GM12878 (cell line): Measurements from ENCODE around the gene MIA2. TPM values are rescaled to one million over a fixed set of nuclear protein-coding genes. Genes with fewer than 3 reads are reported as not detected.
A peak's percentile ranks its signal among the peaks of the same experiment; 100 is the strongest.

Experiments used
- ATAC-seq: fragments of 200-7000 bp; cut with Tn5 transposase; 3 replicates; pipeline ENCODE4 v1.9.1; 2020; ENCODE audit warnings: mild to moderate bottlenecking, moderate library complexity
- BruUV-seq: library from RNA; stranded (reverse); fragments of 400-500 nt; replicated peaks from 2 replicates; lab custom pipeline; 2021; lab: Mats Ljungman, UMichigan
- CTCF ChIA-PET: fragments of 300-600 bp; sonication (Branson Sonifier 250); formaldehyde crosslinking; extraction: SDS; loops from one replicate; lab custom pipeline; 2021; ENCODE audit warnings: inconsistent platforms; lab: Yijun Ruan, JAX
- POLR2A ChIA-PET: fragments of 350-600 bp; formaldehyde crosslinking; extraction: SDS; loops from one replicate; lab custom pipeline; 2021; ENCODE audit warnings: inconsistent platforms; lab: Charles Lee
- RAD21 ChIA-PET: fragments of 300-600 bp; sonication (Branson Sonifier 250); formaldehyde crosslinking; loops from one replicate; lab custom pipeline; 2023; ENCODE audit warnings: antibody characterized with exemption; ENCODE audit not compliant: unreplicated experiment; lab: Charles Lee
- SMC1A ChIA-PET: fragments of 300-600 bp; sonication (Branson Sonifier 250); formaldehyde crosslinking; loops from one replicate; lab custom pipeline; 2023; ENCODE audit not compliant: unreplicated experiment, uncharacterized antibody; lab: Charles Lee
- DNase-seq: peaks from one replicate; pipeline ENCODE4 v3.0.0-alpha.2; 2011; ENCODE audit warnings: low read depth, low spot score
- FAIRE-seq: peaks from 3 replicates; lab custom pipeline; 2011; peaks lifted over from hg19 to GRCh38; lab: Jason Lieb, UNC
- H2AFZ ChIP-seq: 2 replicates; pipeline ENCODE4 v1.6.0; 2011; ENCODE audit warnings: low read depth, low read length, control low read depth; ENCODE audit not compliant: control insufficient read depth
- H3K27ac ChIP-seq: 2 replicates; pipeline ENCODE4 v1.5.1; 2011; ENCODE audit warnings: control low read depth; ENCODE audit not compliant: control insufficient read depth, insufficient read depth
- H3K27me3 ChIP-seq, 2 experiments: replicated peaks in 1 of 2; 2 replicates each; pipeline versions ENCODE4 v1.6.0 to v1.6.1; 2011; ENCODE audit warnings: low read length in 1 of 2; ENCODE audit not compliant: control insufficient read depth in 2 of 2, insufficient read depth in 2 of 2
- H3K36me3 ChIP-seq, 2 experiments: 2 replicates each; pipeline ENCODE4 v1.5.1; 2011; ENCODE audit warnings: low read length in 1 of 2; ENCODE audit not compliant: control insufficient read depth in 2 of 2, insufficient read depth in 2 of 2
- H3K4me1 ChIP-seq: 2 replicates; pipeline ENCODE4 v1.6.1; 2011; ENCODE audit warnings: mild to moderate bottlenecking, low read length, moderate library complexity, mixed read lengths; ENCODE audit not compliant: control insufficient read depth, insufficient read depth
- H3K4me2 ChIP-seq: 2 replicates; pipeline ENCODE4 v1.6.0; 2011; ENCODE audit warnings: control low read depth; ENCODE audit not compliant: control insufficient read depth, insufficient read depth
- H3K4me3 ChIP-seq: fragments of 200-600 bp; sonication (generic); 2 replicates; pipeline ENCODE4 v1.5.1; 2016
- H3K79me2 ChIP-seq: 2 replicates; pipeline ENCODE4 v1.6.0; 2011; ENCODE audit warnings: low read length; ENCODE audit not compliant: control insufficient read depth, insufficient read depth
- H3K9ac ChIP-seq: 2 replicates; pipeline ENCODE4 v1.8.0; 2011; ENCODE audit warnings: low read length, control low read depth, mixed read lengths; ENCODE audit not compliant: control insufficient read depth, insufficient read depth
- H3K9me3 ChIP-seq: replicated peaks from 3 replicates; pipeline ENCODE4 v1.5.1; 2011; ENCODE audit warnings: mild to moderate bottlenecking, low read length; ENCODE audit not compliant: control insufficient read depth, insufficient read depth
- H4K20me1 ChIP-seq: 2 replicates; pipeline ENCODE4 v1.6.0; 2011; ENCODE audit not compliant: control insufficient read depth, insufficient read depth
- BACH1 ChIP-seq: fragments of 450-650 bp; IDR thresholded peaks from 2 replicates; pipeline ENCODE4 v1.6.1; 2017; ENCODE audit warnings: mild to moderate bottlenecking, borderline replicate concordance
- CEBPB ChIP-seq, 2 experiments: fragments of 150-350 bp in 1 of 2; IDR thresholded peaks; 2 replicates each; pipeline ENCODE4 v1.6.1; 2012 to 2014; ENCODE audit warnings: low read depth in 2 of 2, low read length in 2 of 2, borderline replicate concordance in 1 of 2, inconsistent platforms in 1 of 2
- IKZF1 ChIP-seq: fragments of 450-650 bp; conservative IDR thresholded peaks from 2 replicates; pipeline ENCODE4 v1.6.1; 2017; ENCODE audit warnings: antibody characterized with exemption, mild to moderate bottlenecking
- KDM1A ChIP-seq: fragments of 200-600 bp; sonication (generic); IDR thresholded peaks from 2 replicates; pipeline ENCODE4 v1.6.1; 2016; ENCODE audit warnings: borderline replicate concordance
- KLF5 ChIP-seq: fragments of 450-650 bp; IDR thresholded peaks from 2 replicates; pipeline ENCODE4 v1.6.1; 2014; ENCODE audit warnings: mild to moderate bottlenecking; ENCODE audit not compliant: partially characterized antibody
- NR2F1 ChIP-seq: fragments of 450-650 bp; conservative IDR thresholded peaks from 2 replicates; pipeline ENCODE4 v1.6.1; 2017; ENCODE audit warnings: mild to moderate bottlenecking
- NRF1 ChIP-seq: conservative IDR thresholded peaks from 2 replicates; pipeline ENCODE4 v1.6.1; 2011; ENCODE audit warnings: mild to moderate bottlenecking, low read depth, low read length, improper control_type of control experiment
- POU2F2 ChIP-seq: IDR thresholded peaks from 3 replicates; pipeline ENCODE4 v1.6.1; 2011; ENCODE audit warnings: low read depth, mild to moderate bottlenecking, low read length, borderline replicate concordance
- RBBP5 ChIP-seq: fragments of 200-600 bp; sonication (generic); conservative IDR thresholded peaks from 2 replicates; pipeline ENCODE4 v1.6.1; 2016
- SMC3 ChIP-seq: IDR thresholded peaks from 2 replicates; pipeline ENCODE4 v1.6.1; 2011; ENCODE audit warnings: low read length, improper control_type of control experiment, borderline replicate concordance
- SREBF2 ChIP-seq: IDR thresholded peaks from 2 replicates; pipeline ENCODE4 v1.6.1; 2012; ENCODE audit warnings: mild to moderate bottlenecking, low read length
- ZNF207 ChIP-seq: fragments of 450-650 bp; IDR thresholded peaks from 2 replicates; pipeline ENCODE4 v1.6.1; 2014; ENCODE audit warnings: antibody characterized with exemption, mild to moderate bottlenecking, borderline replicate concordance
- ZNF217 ChIP-seq: fragments of 450-650 bp; IDR thresholded peaks from 2 replicates; pipeline ENCODE4 v1.6.1; 2017; ENCODE audit warnings: antibody characterized with exemption, mild to moderate bottlenecking
- ZNF384 ChIP-seq: IDR thresholded peaks from 2 replicates; pipeline ENCODE4 v1.6.1; 2012; ENCODE audit warnings: low read depth, mild to moderate bottlenecking, low read length, improper control_type of control experiment, borderline replicate concordance
- ZZZ3 ChIP-seq: IDR thresholded peaks from 2 replicates; pipeline ENCODE4 v1.6.1; 2011; ENCODE audit warnings: low read depth; ENCODE audit not compliant: control insufficient read depth, insufficient read length
- WGBS: methylation state at CpG from one replicate; pipeline ENCODE4 v1.1.6; 2016; ENCODE audit warnings: low lambda C conversion rate; ENCODE audit not compliant: insufficient replicate concordance, insufficient coverage; ENCODE audit errors: missing lambda C conversion rate; 5-methylcytosine and 5-hydroxymethylcytosine counted together
- in situ Hi-C: fragments of 300-500 bp; cut with MboI; formaldehyde crosslinking; loops from 9 replicates; pipeline ENCODE4 v1.14.3; 2018; ENCODE audit warnings: mixed read lengths
- intact Hi-C: fragments of 100-400 bp; cut with micrococcal nuclease; formaldehyde crosslinking; loops from one replicate; pipeline ENCODE4 v1.14.2; 2022; ENCODE audit not compliant: unreplicated experiment
- polyA plus RNA-seq, 11 experiments: library from polyadenylated mRNA; depleted of rRNA in 4 of 11; unstranded in 6 of 11; stranded (reverse) in 5 of 11; fragments of >200 nt; fragmentation: Nextera tagmentation in 4 of 11; fragmentation: Illumina TruSeq in 1 of 11; extraction: Ambion mirVana in 4 of 11; extraction: Trizol in 1 of 11; gene quantifications; 1 replicate in 1 of 11; 2 replicates in 10 of 11; pipeline versions ENCODE4 v1.2.1 to v1.2.3, GENCODE V29; 2011 to 2016; ENCODE audit warnings: inconsistent platforms in 2 of 11, missing spikeins in 2 of 11, low read depth in 1 of 11
- total RNA-seq, 4 experiments: library from RNA; depleted of rRNA in 3 of 4; stranded (reverse); fragments of >200 nt in 3 of 4; fragmentation: Illumina TruSeq in 1 of 4; extraction: Trizol in 1 of 4; gene quantifications; 2 replicates each; pipeline versions ENCODE4 v1.2.1 to v1.2.3, GENCODE V29; 2013 to 2021
- TF ChIP-seq, protein P1 (sequence below): IDR thresholded peaks from 2 replicates; pipeline ENCODE4 v1.6.1; 2011; ENCODE audit warnings: low read depth, mild to moderate bottlenecking, low read length, moderate library complexity, borderline replicate concordance; ENCODE audit errors: extremely low read depth
- TF ChIP-seq, protein P2 (sequence below): fragments of 450-650 bp; IDR thresholded peaks from 2 replicates; pipeline ENCODE4 v1.6.1; 2017; ENCODE audit warnings: mild to moderate bottlenecking
- TF ChIP-seq, protein P3 (sequence below): fragments of 450-650 bp; IDR thresholded peaks from 2 replicates; pipeline ENCODE4 v1.6.1; 2016; ENCODE audit warnings: mild to moderate bottlenecking
- TF ChIP-seq, protein P4 (sequence below): fragments of 450-650 bp; IDR thresholded peaks from 2 replicates; pipeline ENCODE4 v1.6.1; 2014; ENCODE audit warnings: mild to moderate bottlenecking

MIA2 gene
- total and polyA plus RNA-seq, 10 of the 15 experiments (the other 5 are each of a cell fraction or from before 2014, with no cell fraction given) = 6.3 to 36.8 (median 17.1) TPM

- Histone ChIP-seq H4K20me1 (no peaks in the 10 kb centered on the region), H3K4me1 (peaks cover 5% of the 10 kb centered on the region; the same call in 1 of the 2 replicates), H3K36me3 (no peaks in the 10 kb centered on the region), H3K27me3 (no peaks in the 10 kb centered on the region), H3K4me2 (no peak overlapping the region), H2AFZ (no peak overlapping the region), H3K9ac (no peak overlapping the region), H3K9me3 (no peaks in the 10 kb centered on the region), H3K27ac (no peak overlapping the region), H3K4me3 (no peak overlapping the region), H3K79me2 (no peaks in the 10 kb centered on the region)
- WGBS = 62% methylated on average over 5 of the region's 5 CpGs
- ChIA-PET CTCF (interaction anchor here (1.4 kb wide), 1 partner anchor 13 kb away, joined by 6 read pairs; no protein-coding TSS in a partner anchor), RAD21 (no interaction called here), SMC1A (no interaction called here), POLR2A (no interaction called here)
- no TSS peak for BruUV-seq
- FAIRE-seq = peak; percentile 13
- intact Hi-C loops (no loop called here), in situ Hi-C loops (no loop called here)
- TF ChIP-seq KLF5 (no peak), ZNF207 (no peak), SMC3 (no peak), ZNF217 (no peak), SREBF2 (no peak), BACH1 (no peak), ZNF384 (no peak), KDM1A (no peak), IKZF1 (no peak), ZZZ3 (no peak), NRF1 (no peak), POU2F2 (no peak), NR2F1 (no peak), CEBPB (IDR thresholded peaks at IDR 0.05; ENCODE audit: borderline replicate concordance in 1 of 2, low read depth in 2 of 2, low read length in 2 of 2) (no peak), RBBP5 (no peak)
- TF ChIP-seq, protein P1, sequence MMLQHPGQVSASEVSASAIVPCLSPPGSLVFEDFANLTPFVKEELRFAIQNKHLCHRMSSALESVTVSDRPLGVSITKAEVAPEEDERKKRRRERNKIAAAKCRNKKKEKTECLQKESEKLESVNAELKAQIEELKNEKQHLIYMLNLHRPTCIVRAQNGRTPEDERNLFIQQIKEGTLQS = no peak
- TF ChIP-seq, protein P2, sequence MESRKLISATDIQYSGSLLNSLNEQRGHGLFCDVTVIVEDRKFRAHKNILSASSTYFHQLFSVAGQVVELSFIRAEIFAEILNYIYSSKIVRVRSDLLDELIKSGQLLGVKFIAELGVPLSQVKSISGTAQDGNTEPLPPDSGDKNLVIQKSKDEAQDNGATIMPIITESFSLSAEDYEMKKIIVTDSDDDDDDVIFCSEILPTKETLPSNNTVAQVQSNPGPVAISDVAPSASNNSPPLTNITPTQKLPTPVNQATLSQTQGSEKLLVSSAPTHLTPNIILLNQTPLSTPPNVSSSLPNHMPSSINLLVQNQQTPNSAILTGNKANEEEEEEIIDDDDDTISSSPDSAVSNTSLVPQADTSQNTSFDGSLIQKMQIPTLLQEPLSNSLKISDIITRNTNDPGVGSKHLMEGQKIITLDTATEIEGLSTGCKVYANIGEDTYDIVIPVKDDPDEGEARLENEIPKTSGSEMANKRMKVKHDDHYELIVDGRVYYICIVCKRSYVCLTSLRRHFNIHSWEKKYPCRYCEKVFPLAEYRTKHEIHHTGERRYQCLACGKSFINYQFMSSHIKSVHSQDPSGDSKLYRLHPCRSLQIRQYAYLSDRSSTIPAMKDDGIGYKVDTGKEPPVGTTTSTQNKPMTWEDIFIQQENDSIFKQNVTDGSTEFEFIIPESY = no peak
- TF ChIP-seq, protein P3, sequence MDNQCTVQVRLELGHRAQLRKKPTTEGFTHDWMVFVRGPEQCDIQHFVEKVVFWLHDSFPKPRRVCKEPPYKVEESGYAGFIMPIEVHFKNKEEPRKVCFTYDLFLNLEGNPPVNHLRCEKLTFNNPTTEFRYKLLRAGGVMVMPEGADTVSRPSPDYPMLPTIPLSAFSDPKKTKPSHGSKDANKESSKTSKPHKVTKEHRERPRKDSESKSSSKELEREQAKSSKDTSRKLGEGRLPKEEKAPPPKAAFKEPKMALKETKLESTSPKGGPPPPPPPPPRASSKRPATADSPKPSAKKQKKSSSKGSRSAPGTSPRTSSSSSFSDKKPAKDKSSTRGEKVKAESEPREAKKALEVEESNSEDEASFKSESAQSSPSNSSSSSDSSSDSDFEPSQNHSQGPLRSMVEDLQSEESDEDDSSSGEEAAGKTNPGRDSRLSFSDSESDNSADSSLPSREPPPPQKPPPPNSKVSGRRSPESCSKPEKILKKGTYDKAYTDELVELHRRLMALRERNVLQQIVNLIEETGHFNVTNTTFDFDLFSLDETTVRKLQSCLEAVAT = no peak
- TF ChIP-seq, protein P4, sequence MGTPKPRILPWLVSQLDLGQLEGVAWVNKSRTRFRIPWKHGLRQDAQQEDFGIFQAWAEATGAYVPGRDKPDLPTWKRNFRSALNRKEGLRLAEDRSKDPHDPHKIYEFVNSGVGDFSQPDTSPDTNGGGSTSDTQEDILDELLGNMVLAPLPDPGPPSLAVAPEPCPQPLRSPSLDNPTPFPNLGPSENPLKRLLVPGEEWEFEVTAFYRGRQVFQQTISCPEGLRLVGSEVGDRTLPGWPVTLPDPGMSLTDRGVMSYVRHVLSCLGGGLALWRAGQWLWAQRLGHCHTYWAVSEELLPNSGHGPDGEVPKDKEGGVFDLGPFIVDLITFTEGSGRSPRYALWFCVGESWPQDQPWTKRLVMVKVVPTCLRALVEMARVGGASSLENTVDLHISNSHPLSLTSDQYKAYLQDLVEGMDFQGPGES = no peak
- no peak for ATAC-seq
- no peak for DNase-seq
Measured at GRCh38 chr14:39218171-39218769, 15.4 kb upstream of the MIA2 start.
